Upper lobe of left lung (tissue), 6 donors: ENCODE data around the gene EBF3. TPM values are rescaled to one million over a fixed set of nuclear protein-coding genes. Genes with fewer than 3 reads are reported as not detected.

ENCODE experiments used
- ATAC-seq, 2 donors: fragments of 200-7000 bp; cut with Tn5 transposase; one replicate each; pipeline ENCODE4 v1.9.1; 2022; ENCODE audit warnings: mild to moderate bottlenecking in 2 of 2, moderate library complexity in 2 of 2; ENCODE audit not compliant: low FRiP score in 2 of 2
- DNase-seq, 2 donors: peaks; one replicate each; pipeline ENCODE4 v3.0.0-alpha.2; 2019 to 2020
- H3K27ac ChIP-seq, 4 donors: fragments of 200-600 bp; sonication (generic); one replicate each; pipeline ENCODE4 v1.5.1; 2016 to 2019
- H3K27me3 ChIP-seq, 4 donors: fragments of 200-600 bp; sonication (generic); one replicate each; pipeline ENCODE4 v1.5.1; 2017 to 2019
- H3K36me3 ChIP-seq, 4 donors: fragments of 200-600 bp; sonication (generic); one replicate each; pipeline ENCODE4 v1.5.1; 2016 to 2019
- H3K4me1 ChIP-seq, 4 donors: fragments of 200-600 bp; sonication (generic); one replicate each; pipeline ENCODE4 v1.5.1; 2018 to 2019
- H3K4me3 ChIP-seq, 4 donors: fragments of 200-600 bp; sonication (generic); one replicate each; pipeline ENCODE4 v1.5.1; 2017 to 2019; ENCODE audit warnings: mild to moderate bottlenecking in 2 of 4, moderate library complexity in 1 of 4
- H3K9me3 ChIP-seq, 4 donors: fragments of 200-600 bp; sonication (generic); one replicate each; pipeline ENCODE4 v1.5.1; 2018 to 2019
- CTCF ChIP-seq, 6 experiments: fragments of 450-650 bp in 4 of 6; fragments of 200-600 bp in 2 of 6; sonication (generic) in 2 of 6; IDR thresholded peaks; one replicate each; pipeline ENCODE4 v1.5.1; 2016 to 2019; ENCODE audit warnings: antibody characterized with exemption in 6 of 6
- EP300 ChIP-seq, 4 donors: sonication (generic); formaldehyde crosslinking; IDR thresholded peaks; one replicate each; pipeline ENCODE4 v1.5.1; 2017; ENCODE audit warnings: antibody characterized with exemption in 4 of 4, control low read depth in 2 of 4
- POLR2A ChIP-seq, 4 donors: fragments of 450-650 bp; IDR thresholded peaks; one replicate each; pipeline ENCODE4 v1.5.1; 2016 to 2017; ENCODE audit warnings: antibody characterized with exemption in 4 of 4, mild to moderate bottlenecking in 2 of 4
- POLR2AphosphoS5 ChIP-seq, 2 donors: sonication (generic); formaldehyde crosslinking; IDR thresholded peaks; one replicate each; pipeline ENCODE4 v1.5.1; 2017; ENCODE audit warnings: antibody characterized with exemption in 2 of 2
- WGBS, 2 donors: methylation state at CpG; one replicate each; pipeline ENCODE4 v1.1.5; 2017 to 2018; 5-methylcytosine and 5-hydroxymethylcytosine counted together
- total RNA-seq, 6 donors: library from RNA; depleted of rRNA in 4 of 6; stranded (reverse); fragments of >200 nt in 4 of 6; gene quantifications; one replicate each; pipeline versions ENCODE4 v1.1.0 to v1.2.1, GENCODE V29; 2016 to 2021
- donor health status: DM: no; HTN: no; CAD: no; lungs with moderate emphysema.
- donor health status: DM: no; HTN: yes; CAD: no; lungs with severe emphysema.

The EBF3 gene
- total RNA-seq, 6 donors from 2014 or later, result 0.06 to 0.51 TPM; not detected in 4

- no peaks in the 10 kb centered on the region for H3K9me3 ChIP-seq
- no peak for ATAC-seq
- no peak overlapping the region for H3K4me3 ChIP-seq
- 37 to 39% methylated on average over 9 of the region's 9 CpGs for WGBS, 2 donors
- no peaks in the 10 kb centered on the region for H3K36me3 ChIP-seq
- H3K27ac ChIP-seq, result no peak overlapping the region
- no peak for TF ChIP-seq POLR2AphosphoS5 (IDR thresholded peaks at IDR 0.05)
- no peak for TF ChIP-seq CTCF (IDR thresholded peaks at IDR 0.05)
- TF ChIP-seq EP300 (IDR thresholded peaks at IDR 0.05), result no peak
- TF ChIP-seq POLR2A (IDR thresholded peaks at IDR 0.05), result no peak
- peaks cover 2 to 56% (median 30%) of the 10 kb centered on the region in 4 donors for H3K27me3 ChIP-seq
- peaks cover 11 to 23% (median 13%) of the 10 kb centered on the region in 4 donors for H3K4me1 ChIP-seq
- no peak for DNase-seq
Measured at GRCh38 chr10:129956286-129956670, 7.8 kb downstream of the EBF3 start.

GRCh38 chr10:129955601-129956285 is 8.3 kb downstream of the EBF3 start:
- H3K9me3 ChIP-seq, result no peaks in the 10 kb centered on the region
- no peak overlapping the region for H3K4me3 ChIP-seq
- WGBS, 2 donors, result 41 to 44% methylated on average over 6 of the region's 6 CpGs
- peaks cover 2 to 51% (median 28%) of the 10 kb centered on the region in 4 donors for H3K27me3 ChIP-seq
- no peaks in the 10 kb centered on the region for H3K36me3 ChIP-seq
- peaks cover 11 to 23% (median 13%) of the 10 kb centered on the region in 4 donors for H3K4me1 ChIP-seq
- no peak for TF ChIP-seq EP300 (IDR thresholded peaks at IDR 0.05)
- no peak for TF ChIP-seq POLR2AphosphoS5 (IDR thresholded peaks at IDR 0.05)
- no peak for TF ChIP-seq POLR2A (IDR thresholded peaks at IDR 0.05)
- TF ChIP-seq CTCF (IDR thresholded peaks at IDR 0.05), result no peak
- DNase-seq (no peak), ATAC-seq (no peak)
- H3K27ac ChIP-seq, result no peak overlapping the region

GRCh38 chr10:129954492-129955315 is 9.4 kb downstream of the EBF3 start:
- WGBS, 2 donors, result 82 to 89% methylated on average over 11 of the region's 11 CpGs
- H3K27ac ChIP-seq, result no peak overlapping the region
- peaks cover 11 to 18% (median 13%) of the 10 kb centered on the region in 4 donors for H3K4me1 ChIP-seq
- H3K27me3 ChIP-seq, result peaks cover 2 to 40% (median 20%) of the 10 kb centered on the region in 4 donors
- H3K4me3 ChIP-seq, result no peak overlapping the region
- no peaks in the 10 kb centered on the region for H3K9me3 ChIP-seq
- no peak for DNase-seq
- ATAC-seq, result no peak
- no peaks in the 10 kb centered on the region for H3K36me3 ChIP-seq
- TF ChIP-seq EP300 (IDR thresholded peaks at IDR 0.05) (no peak), CTCF (IDR thresholded peaks at IDR 0.05) (no peak), POLR2A (IDR thresholded peaks at IDR 0.05) (no peak), POLR2AphosphoS5 (IDR thresholded peaks at IDR 0.05) (no peak)

GRCh38 chr10:129953119-129954051 is 10.7 kb downstream of the EBF3 start:
- Histone ChIP-seq H3K27ac (no peak overlapping the region), H3K9me3 (no peaks in the 10 kb centered on the region), H3K36me3 (no peaks in the 10 kb centered on the region), H3K4me3 (no peak overlapping the region), H3K4me1 (peaks cover 0 to 5% (median 1%) of the 10 kb centered on the region in 4 donors), H3K27me3 (peaks cover 0 to 27% (median 6%) of the 10 kb centered on the region in 4 donors)
- ATAC-seq, result peak in 1 of 2 donors; percentile 71
- 73 to 78% methylated on average over 15 to 22 of the region's 22 CpGs for WGBS, 2 donors
- TF ChIP-seq CTCF (IDR thresholded peaks at IDR 0.05), result no peak
- TF ChIP-seq EP300 (IDR thresholded peaks at IDR 0.05), result no peak
- no peak for TF ChIP-seq POLR2AphosphoS5 (IDR thresholded peaks at IDR 0.05)
- no peak for TF ChIP-seq POLR2A (IDR thresholded peaks at IDR 0.05)
- DNase-seq, result peak in 1 of 2 donors; percentile 63
